Neuron (in vitro differentiated cells): ENCODE measurements around the gene SCYGR5.

Experiments
- H2AFZ ChIP-seq: one replicate; pipeline ENCODE4 v1.6.1; 2013; ENCODE audit warnings: low read depth, mild to moderate bottlenecking, inconsistent platforms, low read length, moderate library complexity
- H3K27me3 ChIP-seq: one replicate; pipeline ENCODE4 v1.6.1; 2013; ENCODE audit warnings: low read length; ENCODE audit not compliant: insufficient read depth
- H3K36me3 ChIP-seq: one replicate; pipeline ENCODE4 v1.6.1; 2013; ENCODE audit warnings: low read length; ENCODE audit not compliant: insufficient read depth
- H3K4me1 ChIP-seq: one replicate; pipeline ENCODE4 v1.6.1; 2013; ENCODE audit warnings: low read length; ENCODE audit not compliant: insufficient read depth
- H3K4me3 ChIP-seq: 2 replicates; pipeline ENCODE4 v1.5.1; 2013; ENCODE audit warnings: mild to moderate bottlenecking, low read length, moderate library complexity
- H3K9me3 ChIP-seq: one replicate; pipeline ENCODE4 v1.6.1; 2013; ENCODE audit warnings: low read length

The SCYGR5 gene

DNA sequence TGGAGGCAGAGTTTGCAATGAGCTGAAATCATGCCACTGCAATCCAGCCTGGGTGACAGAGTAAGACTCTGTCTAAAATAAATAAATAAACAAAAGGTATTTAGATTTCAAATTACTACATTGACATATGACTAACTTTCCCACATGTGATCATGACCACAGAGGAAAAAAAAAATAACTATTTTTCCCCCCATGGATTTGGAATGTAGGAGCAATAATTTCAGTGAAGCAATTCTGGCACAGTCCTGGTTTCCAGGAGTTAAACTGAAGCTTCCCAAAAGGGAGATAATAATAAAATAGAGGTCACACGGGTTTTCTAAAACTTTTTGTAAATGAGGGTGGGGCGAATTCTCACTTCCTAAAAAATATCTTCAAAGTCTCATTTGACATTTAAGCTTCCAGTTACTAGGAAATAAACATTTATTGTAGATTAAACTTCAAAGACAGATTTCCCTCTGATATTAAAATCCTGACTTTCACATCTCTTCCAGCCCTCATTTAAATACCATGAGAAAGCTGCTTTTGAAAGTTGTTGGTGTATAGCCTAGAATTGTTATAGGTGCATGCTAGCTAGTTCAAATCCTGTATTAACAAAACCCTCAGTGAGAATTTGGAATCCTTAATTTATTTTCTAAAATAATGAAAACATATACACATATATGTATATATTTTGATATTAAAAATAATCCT is 30.5 kb downstream of the SCYGR5 start:
- no peaks in the 10 kb centered on the region for H3K27me3 ChIP-seq

DNA sequence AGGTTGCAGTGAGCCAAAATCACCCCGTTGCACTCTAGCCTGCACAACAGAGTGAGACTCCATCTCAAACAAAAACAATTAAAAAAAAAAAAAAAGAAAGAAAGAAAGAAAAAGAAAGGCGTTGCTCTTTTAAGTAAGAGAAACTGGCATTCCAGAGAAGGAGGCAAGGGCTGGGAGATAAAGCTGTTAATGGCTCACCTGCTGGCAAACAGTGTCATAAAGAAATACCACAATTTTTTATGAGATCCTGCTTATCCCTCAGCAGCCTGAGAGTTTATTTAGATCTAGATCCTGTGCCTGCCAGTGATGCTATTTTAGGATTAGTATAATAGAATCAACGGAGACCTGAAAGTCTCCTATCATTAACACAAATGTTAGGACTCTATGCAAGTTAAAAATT is 35.0 kb downstream of the SCYGR5 start:
- Histone ChIP-seq H3K4me3 (no peak overlapping the region), H3K9me3 (no peaks in the 10 kb centered on the region), H2AFZ (no peak overlapping the region), H3K27me3 (no peaks in the 10 kb centered on the region), H3K4me1 (no peaks in the 10 kb centered on the region), H3K36me3 (no peaks in the 10 kb centered on the region)

More for the DNA sequence above, 30.5 kb downstream of the SCYGR5 start:
- no peak overlapping the region for H2AFZ ChIP-seq
- no peaks in the 10 kb centered on the region for H3K36me3 ChIP-seq
- no peaks in the 10 kb centered on the region for H3K9me3 ChIP-seq
- H3K4me1 ChIP-seq: no peaks in the 10 kb centered on the region
- no peak overlapping the region for H3K4me3 ChIP-seq

DNA sequence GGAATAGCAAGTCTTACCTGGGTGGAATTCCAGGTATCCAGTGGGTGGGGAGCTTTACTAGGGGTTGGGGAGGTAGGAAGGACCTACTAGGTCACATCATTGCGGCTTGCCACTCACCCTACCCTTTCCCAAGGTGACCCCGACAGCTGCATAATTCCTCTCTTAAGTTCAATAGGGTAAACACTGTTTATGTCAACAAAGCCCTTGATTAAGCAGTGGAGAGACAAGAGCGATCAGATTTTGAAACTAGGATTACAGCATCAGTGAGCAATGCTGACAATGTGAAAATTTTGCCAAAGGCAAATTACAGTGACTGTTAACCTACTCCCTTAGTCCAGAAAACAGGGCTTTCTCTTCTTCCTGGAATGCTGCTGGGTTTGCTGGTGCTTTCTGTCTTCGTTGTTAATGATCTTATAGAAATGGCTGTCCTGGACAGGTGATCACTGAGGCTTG is 36.7 kb downstream of the SCYGR5 start:
- H2AFZ ChIP-seq: no peak overlapping the region
- no peaks in the 10 kb centered on the region for H3K36me3 ChIP-seq
- no peaks in the 10 kb centered on the region for H3K4me1 ChIP-seq
- no peaks in the 10 kb centered on the region for H3K9me3 ChIP-seq
- no peaks in the 10 kb centered on the region for H3K27me3 ChIP-seq
- H3K4me3 ChIP-seq: no peak overlapping the region

GRCh38 chr2:227703961-227704360 is 37.4 kb downstream of the SCYGR5 start:
- Histone ChIP-seq H3K4me1 (no peaks in the 10 kb centered on the region), H3K4me3 (no peak overlapping the region), H3K36me3 (no peaks in the 10 kb centered on the region), H3K9me3 (no peaks in the 10 kb centered on the region), H2AFZ (no peak overlapping the region), H3K27me3 (no peaks in the 10 kb centered on the region)

- H3K4me3 ChIP-seq: no peak overlapping the region
Observed at GRCh38 chr2:227706859-227707258, 40.3 kb downstream of the SCYGR5 start.

DNA sequence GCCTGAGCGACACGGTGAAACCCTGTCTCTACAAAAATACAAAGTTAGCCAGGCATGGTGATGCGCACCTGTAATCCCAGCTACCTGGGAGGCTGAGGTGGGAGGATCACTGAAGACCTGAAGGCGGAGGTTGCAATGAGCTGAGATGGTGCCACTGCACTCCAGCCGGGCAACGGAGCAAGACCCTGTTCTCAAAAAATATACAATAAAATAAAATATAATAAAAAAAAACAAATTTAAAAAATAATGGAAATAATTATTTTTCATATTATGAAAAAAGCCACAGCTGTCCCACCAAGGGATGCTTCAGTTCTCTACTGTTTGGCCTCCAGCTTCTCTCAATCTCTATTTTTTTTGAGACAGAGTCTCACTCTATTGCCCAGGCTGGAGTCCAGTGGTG is 40.8 kb downstream of the SCYGR5 start:
- no peaks in the 10 kb centered on the region for H3K27me3 ChIP-seq
- H3K9me3 ChIP-seq: no peaks in the 10 kb centered on the region
- no peak overlapping the region for H2AFZ ChIP-seq
- H3K4me3 ChIP-seq: no peak overlapping the region
- H3K4me1 ChIP-seq: no peaks in the 10 kb centered on the region
- H3K36me3 ChIP-seq: no peaks in the 10 kb centered on the region

More at GRCh38 chr2:227706859-227707258, 40.3 kb downstream of the SCYGR5 start:
- no peaks in the 10 kb centered on the region for H3K36me3 ChIP-seq
- no peak overlapping the region for H2AFZ ChIP-seq
- H3K9me3 ChIP-seq: no peaks in the 10 kb centered on the region
- no peaks in the 10 kb centered on the region for H3K4me1 ChIP-seq
- no peaks in the 10 kb centered on the region for H3K27me3 ChIP-seq

DNA sequence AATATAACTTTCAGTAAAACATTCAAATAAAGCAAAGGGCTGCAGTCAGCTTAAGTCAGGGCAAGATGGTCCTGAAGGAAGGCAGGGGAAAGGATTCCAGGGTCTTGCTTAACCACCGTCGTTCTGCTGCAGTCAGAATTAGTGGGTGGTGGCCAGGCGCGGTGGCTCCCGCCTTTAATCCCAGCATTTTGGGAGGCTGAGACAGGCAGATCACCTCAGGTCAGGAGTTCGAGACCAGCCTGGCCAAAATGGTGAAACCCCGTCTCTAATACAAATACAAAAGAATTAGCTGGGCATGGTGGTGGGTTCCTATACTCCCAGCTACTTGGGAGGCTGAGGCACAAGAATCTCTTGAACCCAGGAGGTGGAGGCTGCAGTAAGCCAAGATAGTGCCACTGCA is 44.4 kb downstream of the SCYGR5 start:
- no peak overlapping the region for H3K4me3 ChIP-seq
- no peaks in the 10 kb centered on the region for H3K36me3 ChIP-seq
- H3K27me3 ChIP-seq: no peaks in the 10 kb centered on the region
- no peaks in the 10 kb centered on the region for H3K9me3 ChIP-seq
- H2AFZ ChIP-seq: no peak overlapping the region
- H3K4me1 ChIP-seq: no peaks in the 10 kb centered on the region

- H3K27me3 ChIP-seq: peaks cover 4% of the 10 kb centered on the region
- no peaks in the 10 kb centered on the region for H3K4me1 ChIP-seq
- H3K9me3 ChIP-seq: no peaks in the 10 kb centered on the region
- H2AFZ ChIP-seq: no peak overlapping the region
- H3K36me3 ChIP-seq: no peaks in the 10 kb centered on the region
- no peak overlapping the region for H3K4me3 ChIP-seq
Observed at GRCh38 chr2:227713291-227713690, 46.7 kb downstream of the SCYGR5 start.

DNA sequence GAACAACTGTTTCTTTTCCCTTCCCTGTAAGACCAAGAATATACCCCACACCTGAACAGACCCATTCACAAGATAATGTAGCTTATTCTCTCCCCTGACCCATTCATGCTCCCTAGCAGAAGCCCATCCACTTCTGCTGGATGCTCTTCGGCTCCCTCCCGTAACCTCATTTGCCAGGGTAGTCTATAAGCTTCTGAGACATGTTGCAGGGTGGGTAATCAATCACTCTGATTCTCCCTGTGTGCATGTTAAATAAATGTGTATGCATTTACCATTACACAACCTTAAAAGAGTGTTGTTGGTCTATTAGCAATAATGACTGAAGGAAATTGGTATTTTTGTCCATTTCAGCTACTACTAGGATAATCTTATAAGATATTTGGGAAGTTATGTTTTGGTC is 49.9 kb downstream of the SCYGR5 start:
- H3K4me1 ChIP-seq: no peaks in the 10 kb centered on the region
- H2AFZ ChIP-seq: no peak overlapping the region
- H3K9me3 ChIP-seq: no peaks in the 10 kb centered on the region
- H3K4me3 ChIP-seq: no peak overlapping the region
- peaks cover 4% of the 10 kb centered on the region for H3K27me3 ChIP-seq
- H3K36me3 ChIP-seq: no peaks in the 10 kb centered on the region
